Measurements from ENCODE around the gene CHMP2A. TPM values are rescaled to one million over a fixed set of nuclear protein-coding genes. Genes with fewer than 3 reads are reported as not detected.
A peak's percentile ranks its signal among the peaks of the same experiment; 100 is the strongest.

Gene CHMP2A
- total and polyA plus RNA-seq, 8 donors: 84.1 to 120 (median 96.2) TPM

DNA sequence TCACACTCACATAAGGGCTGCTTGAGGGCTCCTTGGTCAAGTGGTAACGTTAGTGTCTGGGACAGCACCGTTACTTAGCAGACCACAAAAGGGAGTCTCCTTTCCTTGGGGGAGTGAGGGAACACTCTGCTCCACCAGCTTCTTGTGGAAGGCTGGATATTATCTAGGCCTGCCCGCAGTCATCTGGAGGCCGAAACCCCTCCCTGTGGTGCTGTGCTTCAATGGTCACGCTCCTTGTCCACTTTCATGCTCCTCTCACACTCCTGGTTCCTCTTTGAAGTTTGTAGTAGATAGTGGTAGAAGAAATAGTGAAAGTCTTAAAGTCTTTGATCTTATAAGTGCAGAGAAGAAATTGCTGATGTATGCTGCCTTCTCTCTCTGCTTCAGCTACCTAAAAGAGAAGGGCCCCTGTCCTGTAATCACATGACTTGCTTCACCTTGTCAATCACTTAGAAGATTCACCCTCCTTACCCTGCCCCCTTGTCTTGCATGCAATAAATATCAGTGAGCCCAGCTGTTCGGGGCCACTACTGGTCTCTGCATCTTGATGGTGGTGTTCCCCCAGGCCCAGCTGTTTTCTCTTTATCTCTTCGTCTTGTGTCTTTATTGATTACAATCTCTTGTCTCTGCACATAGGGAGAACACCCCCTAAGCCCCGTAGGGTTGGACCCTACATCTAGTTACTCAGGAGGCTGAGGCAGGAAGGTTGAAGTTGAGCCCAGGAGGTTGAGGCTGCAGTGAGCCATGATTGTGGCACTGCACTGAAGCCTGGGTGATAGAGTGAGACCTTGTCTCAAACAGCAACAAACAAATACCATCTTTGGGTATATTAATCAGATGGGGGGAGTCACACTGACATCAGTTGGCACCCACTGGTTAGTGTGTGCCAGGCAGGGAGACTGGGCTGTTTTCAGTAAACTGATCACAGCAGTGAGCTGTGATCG lies 29.9 kb upstream of the CHMP2A start:
- intact Hi-C loops (cut with DNase I): no loop called here
- TF ChIP-seq CTCF (IDR thresholded peaks at IDR 0.05): no peak
- DNase-seq (no peak), ATAC-seq (no peak)
- no peak overlapping the region for H3K4me3 ChIP-seq
- no peak overlapping the region for H3K27ac ChIP-seq
- H3K36me3 ChIP-seq: peaks cover 0 to 28% of the 10 kb centered on the region in 2 donors
- H3K9me3 ChIP-seq: no peaks in the 10 kb centered on the region
- H3K4me1 ChIP-seq: peaks cover 0 to 11% of the 10 kb centered on the region in 2 donors
- H3K27me3 ChIP-seq: no peaks in the 10 kb centered on the region

DNA sequence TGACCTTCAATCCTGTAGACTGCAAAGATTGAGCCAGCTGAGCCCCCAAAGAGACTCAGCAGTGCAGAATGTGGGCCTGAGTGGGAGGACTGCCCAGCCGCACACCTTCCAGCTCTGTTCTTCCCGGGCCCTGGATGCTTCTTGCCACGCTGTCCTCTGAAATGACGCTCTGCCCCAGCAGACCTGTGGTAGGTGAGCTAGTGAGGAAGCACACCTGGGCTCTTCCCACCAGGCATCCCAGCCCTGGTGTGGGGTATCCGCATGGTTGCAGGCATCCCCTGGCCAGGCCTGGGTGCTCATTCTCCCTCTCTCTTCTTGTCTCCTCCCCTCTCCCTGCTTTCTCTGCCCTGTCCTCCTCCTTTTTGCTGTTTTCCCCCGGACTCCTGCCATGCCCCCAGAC lies 28.1 kb upstream of the CHMP2A start:
- intact Hi-C loops (cut with DNase I): no loop called here
- H3K4me1 ChIP-seq: peaks cover 0 to 11% of the 10 kb centered on the region in 2 donors
- H3K27me3 ChIP-seq: no peaks in the 10 kb centered on the region
- TF ChIP-seq CTCF (IDR thresholded peaks at IDR 0.05): no peak
- no peak overlapping the region for H3K27ac ChIP-seq
- no peaks in the 10 kb centered on the region for H3K9me3 ChIP-seq
- H3K4me3 ChIP-seq: no peak overlapping the region
- H3K36me3 ChIP-seq: peaks cover 0 to 28% of the 10 kb centered on the region in 2 donors
- no peak for ATAC-seq
- DNase-seq: no peak

GRCh38 chr19:58581227-58582141 lies 26.6 kb upstream of the CHMP2A start:
- DNase-seq: peak; percentile 73 to 95 (median 88)

DNA sequence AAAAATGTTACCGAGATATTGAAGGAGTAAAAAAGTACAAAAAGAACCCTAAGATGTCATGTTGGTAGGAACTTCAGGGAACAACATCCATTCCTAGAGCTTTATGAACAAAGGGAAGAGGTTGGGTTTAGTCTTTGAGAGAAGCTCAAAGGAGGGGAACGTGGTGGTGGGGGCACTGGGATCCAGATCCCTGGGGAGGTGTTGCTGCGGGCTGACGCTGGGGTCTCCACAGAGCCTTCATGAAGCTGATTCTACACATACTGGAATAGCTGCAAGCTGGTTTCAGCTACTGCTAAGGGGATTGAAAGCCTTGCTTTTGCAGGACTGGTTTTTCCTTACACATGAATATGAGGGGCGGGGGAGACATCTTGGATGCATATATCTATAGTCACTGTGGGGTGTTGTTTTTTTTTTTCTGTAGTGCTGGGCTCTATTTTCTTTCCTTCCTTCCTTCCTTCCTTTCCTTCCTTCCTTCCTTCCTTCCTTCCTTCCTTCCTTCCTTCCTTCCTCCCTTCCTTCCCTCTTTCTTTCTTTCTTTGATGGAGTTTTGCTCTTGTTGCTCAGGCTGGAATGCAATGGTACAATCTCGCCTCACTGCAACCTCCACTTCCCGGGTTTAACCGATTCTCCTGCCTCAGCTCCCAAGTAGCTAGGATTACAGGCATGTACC lies 24.7 kb upstream of the CHMP2A start:
- Histone ChIP-seq H3K27me3 (no peaks in the 10 kb centered on the region), H3K27ac (no peak overlapping the region), H3K36me3 (peaks cover 0 to 28% of the 10 kb centered on the region in 2 donors), H3K4me1 (peaks cover 0 to 26% of the 10 kb centered on the region in 2 donors), H3K4me3 (no peak overlapping the region), H3K9me3 (no peaks in the 10 kb centered on the region)
- no peak for TF ChIP-seq CTCF (IDR thresholded peaks at IDR 0.05)
- no peak for DNase-seq
- ATAC-seq: no peak
- intact Hi-C loops (cut with DNase I): no loop called here

More at GRCh38 chr19:58581227-58582141, 26.6 kb upstream of the CHMP2A start:
- H3K27ac ChIP-seq: peak overlapping the region; percentile 20 to 48
- intact Hi-C loops (cut with DNase I): no loop called here
- no peak overlapping the region for H3K4me3 ChIP-seq
- H3K9me3 ChIP-seq: no peaks in the 10 kb centered on the region
- H3K4me1 ChIP-seq: peaks cover 0 to 18% of the 10 kb centered on the region in 2 donors
- TF ChIP-seq CTCF (IDR thresholded peaks at IDR 0.05): peak; percentile 89 to 96
- H3K36me3 ChIP-seq: peaks cover 0 to 28% of the 10 kb centered on the region in 2 donors
- H3K27me3 ChIP-seq: no peaks in the 10 kb centered on the region
- peak; percentile 99 for ATAC-seq
